ENCODE measurements around the gene CELA2A. TPM values are rescaled to one million over a fixed set of nuclear protein-coding genes. Genes with fewer than 3 reads are reported as not detected.
A peak's percentile ranks its signal among the peaks of the same experiment; 100 is the strongest.

CELA2A gene
- total and polyA plus RNA-seq, 9 of the 15 experiments (the other 6 are each of a cell fraction or from before 2014, with no cell fraction given), result 0.62 TPM; not detected in 8

- TF ChIP-seq JUND (IDR thresholded peaks at IDR 0.05; ENCODE audit: borderline replicate concordance, low read depth, low read length) (peak; percentile 15; the same call in 1 of the 2 replicates), JUND (tag; IDR thresholded peaks at IDR 0.05; ENCODE audit: borderline replicate concordance, low read depth, low read length) (no peak), ATF1 (CRISPR knock-in tag; IDR thresholded peaks at IDR 0.05) (no peak), ATF1 (tag; IDR thresholded peaks at IDR 0.05) (peak; percentile 63), SFPQ (IDR thresholded peaks at IDR 0.05; ENCODE audit: low read depth, low read length) (no peak), E2F6 (IDR thresholded peaks at IDR 0.05; ENCODE audit: borderline replicate concordance in 1 of 2, extremely low read depth in 1 of 2, insufficient read depth in 1 of 2, insufficient read length in 1 of 2, low read depth in 1 of 2, low read length in 1 of 2, poor library complexity in 1 of 2, severe bottlenecking in 1 of 2) (no peak), BCLAF1 (IDR thresholded peaks at IDR 0.05; ENCODE audit: borderline replicate concordance in 1 of 2, control insufficient read depth in 1 of 2, low read depth in 2 of 2, low read length in 1 of 2) (no peak), POLR2G (IDR thresholded peaks at IDR 0.05; ENCODE audit: low read depth, low read length) (peak; percentile 50), ZFP36 (IDR thresholded peaks at IDR 0.05; ENCODE audit: low read depth, low read length, partially characterized antibody) (no peak), FOSL1 (tag; conservative IDR thresholded peaks at IDR 0.05) (peak; percentile 57; the same call in 1 of the 2 replicates), THRA (IDR thresholded peaks at IDR 0.05) (no peak), ZBTB11 (CRISPR knock-in tag; IDR thresholded peaks at IDR 0.05) (no peak)
Observed at GRCh38 chr1:15429701-15430149, 26.8 kb upstream of the CELA2A start (continued).

Data from K562 (cell line).